Left cardiac atrium (tissue), 4 donors: ENCODE measurements around the gene TANGO2. TPM values are rescaled to one million over a fixed set of nuclear protein-coding genes. Genes with fewer than 3 reads are reported as not detected.
A peak's percentile ranks its signal among the peaks of the same experiment; 100 is the strongest.

Experiments used
- ATAC-seq, 2 donors: fragments of 200-7000 bp; cut with Tn5 transposase; one replicate each; pipeline ENCODE4 v1.9.1; 2020; ENCODE audit warnings: mild to moderate bottlenecking in 2 of 2, moderate library complexity in 2 of 2
- DNase-seq: peaks from one replicate; pipeline ENCODE4 v3.0.0-alpha.2; 2020
- intact Hi-C, 2 donors: fragments of 100-400 bp; cut with DNase I; formaldehyde crosslinking; loops; one replicate each; pipeline versions ENCODE4 v1.14.1 to v1.15.1; 2022 to 2023
- total RNA-seq, 2 donors: library from RNA; stranded (reverse); fragmentation: NEBNext Ultra II Directional; extraction: Animal tissue kit (Norgen Biotek cat#: 25700); gene quantifications; one replicate each; pipeline ENCODE4 v1.2.1, GENCODE V29; 2021
- donor health status: DM: no; HTN: yes; CAD: no.
- donor health status: DM: no; HTN: yes; CAD: no; lungs with severe emphysema.
- donor health status: DM: yes; HTN: yes; CAD: no.
- donor health status: Dilated cardiomyopathy.

The TANGO2 gene
- total RNA-seq, 2 donors from 2014 or later, result 55.0 to 80.0 TPM

GRCh38 chr22:19981171-19981960 is 39.5 kb upstream of the TANGO2 start:
- DNase-seq (no peak), ATAC-seq (no peak)
- intact Hi-C loops, result no loop called here

DNA sequence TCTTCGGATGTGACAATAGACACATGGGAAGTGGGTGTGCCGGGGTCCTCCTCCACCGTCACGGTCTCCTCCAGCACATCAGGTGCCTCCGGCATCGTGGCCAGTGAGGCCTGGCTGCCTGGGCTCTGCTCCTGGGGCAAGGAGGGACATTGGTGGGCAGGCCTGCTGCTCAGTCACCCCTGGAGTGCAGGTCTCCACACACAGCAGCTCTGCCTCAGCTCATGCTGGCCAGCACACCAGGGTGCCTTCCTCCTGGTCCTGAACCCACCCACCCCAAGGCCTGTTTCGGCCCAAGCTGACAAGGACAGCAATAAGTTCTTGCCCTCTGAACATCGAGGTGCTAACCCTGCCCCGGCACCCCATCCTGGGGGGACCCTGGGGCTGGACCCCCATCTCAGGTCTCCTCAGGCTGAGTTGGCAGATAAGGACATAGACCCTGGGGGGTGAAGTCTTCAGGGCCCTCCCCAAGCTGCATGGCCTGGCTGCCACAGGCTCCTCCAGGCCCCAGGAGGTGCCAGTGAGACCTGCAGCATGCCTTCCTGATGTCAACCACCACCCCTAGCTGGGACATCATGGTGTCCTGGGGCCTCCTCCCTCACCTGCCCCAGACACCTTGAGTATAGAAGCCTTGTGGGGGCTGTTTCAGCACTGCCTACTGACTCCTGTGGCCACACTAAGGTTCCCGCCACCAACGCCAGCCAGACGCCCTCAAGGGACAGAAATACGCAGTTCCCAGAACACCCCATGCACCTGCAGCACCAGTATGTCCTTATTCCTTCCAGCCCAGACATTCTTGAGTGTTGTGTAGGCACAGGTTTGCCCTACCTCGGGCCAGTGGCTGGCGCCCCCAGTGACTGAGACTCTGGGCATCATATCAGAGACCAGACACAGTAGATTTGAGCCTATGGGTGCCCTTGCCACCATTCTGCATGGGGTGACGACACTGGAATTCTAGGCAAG is 38.7 kb upstream of the TANGO2 start:
- no peak for ATAC-seq
- DNase-seq, result no peak
- intact Hi-C loops, result no loop called here

DNA sequence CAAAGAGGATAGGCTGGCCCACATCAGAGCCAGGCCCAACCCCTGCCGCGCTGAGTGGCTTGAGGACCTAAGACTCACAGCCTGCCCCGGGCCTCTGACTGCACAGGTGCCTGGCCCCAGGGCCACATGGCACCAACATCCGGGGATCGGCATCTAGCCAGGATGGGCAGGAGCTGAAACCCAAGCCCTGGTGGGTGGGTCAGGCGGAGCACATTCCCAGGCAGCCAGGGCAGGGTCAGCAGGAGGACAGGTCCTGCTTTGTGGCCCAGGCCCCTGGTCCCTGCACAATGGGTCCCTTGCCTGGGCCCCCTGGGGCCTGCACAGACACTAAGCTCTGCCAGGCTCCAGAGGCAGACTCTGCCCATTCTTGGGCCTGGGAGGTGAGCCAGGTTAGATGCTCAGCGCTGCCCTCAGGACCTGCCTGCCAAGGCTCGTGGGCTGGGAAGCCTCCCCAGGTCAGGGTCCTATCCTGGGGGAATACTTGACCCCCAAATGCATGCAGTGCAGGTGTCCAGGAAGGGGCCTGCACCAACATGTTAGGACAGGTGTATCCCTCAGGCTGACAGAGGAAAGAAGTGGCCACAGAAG is 37.8 kb upstream of the TANGO2 start:
- ATAC-seq (no peak), DNase-seq (no peak)
- intact Hi-C loops, result no loop called here

GRCh38 chr22:19983741-19984140 is 37.2 kb upstream of the TANGO2 start:
- intact Hi-C loops, result no loop called here
- ATAC-seq (peak in 1 of 2 donors; percentile 18), DNase-seq (no peak)

DNA sequence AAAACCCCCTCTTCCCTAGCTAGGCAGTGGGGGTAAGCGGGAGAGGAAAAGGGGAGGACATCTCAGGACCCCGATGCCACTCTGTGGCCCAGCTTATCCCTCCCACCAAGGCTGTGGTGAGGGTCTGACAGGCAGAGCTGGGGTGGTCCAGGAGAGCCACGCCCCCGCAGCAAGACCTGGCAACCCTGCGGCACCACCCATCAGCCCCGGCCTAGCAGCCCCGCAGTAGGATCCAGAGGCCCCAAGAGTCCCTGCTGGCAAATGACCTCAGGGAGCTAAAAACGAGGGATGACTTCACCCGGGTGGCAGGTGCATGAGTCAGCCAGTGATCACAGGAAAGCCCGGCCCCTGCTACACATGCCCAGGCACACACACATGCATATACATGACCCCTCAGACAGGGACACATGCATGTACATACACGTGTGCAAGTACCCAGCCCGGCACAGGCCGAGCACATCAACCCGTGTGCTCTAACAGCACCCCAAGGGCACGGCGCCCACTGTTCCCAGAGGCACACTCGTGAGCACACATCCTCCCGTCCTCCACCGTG is 36.6 kb upstream of the TANGO2 start:
- peak; percentile 53 for DNase-seq
- intact Hi-C loops, result no loop called here
- ATAC-seq, result peak; percentile 25 to 58

- DNase-seq (no peak), ATAC-seq (no peak)
- intact Hi-C loops, result no loop called here
Measured at GRCh38 chr22:19984851-19985811, 35.8 kb upstream of the TANGO2 start.

GRCh38 chr22:19986011-19986409 is 34.9 kb upstream of the TANGO2 start:
- DNase-seq (no peak), ATAC-seq (no peak)
- intact Hi-C loops, result no loop called here

DNA sequence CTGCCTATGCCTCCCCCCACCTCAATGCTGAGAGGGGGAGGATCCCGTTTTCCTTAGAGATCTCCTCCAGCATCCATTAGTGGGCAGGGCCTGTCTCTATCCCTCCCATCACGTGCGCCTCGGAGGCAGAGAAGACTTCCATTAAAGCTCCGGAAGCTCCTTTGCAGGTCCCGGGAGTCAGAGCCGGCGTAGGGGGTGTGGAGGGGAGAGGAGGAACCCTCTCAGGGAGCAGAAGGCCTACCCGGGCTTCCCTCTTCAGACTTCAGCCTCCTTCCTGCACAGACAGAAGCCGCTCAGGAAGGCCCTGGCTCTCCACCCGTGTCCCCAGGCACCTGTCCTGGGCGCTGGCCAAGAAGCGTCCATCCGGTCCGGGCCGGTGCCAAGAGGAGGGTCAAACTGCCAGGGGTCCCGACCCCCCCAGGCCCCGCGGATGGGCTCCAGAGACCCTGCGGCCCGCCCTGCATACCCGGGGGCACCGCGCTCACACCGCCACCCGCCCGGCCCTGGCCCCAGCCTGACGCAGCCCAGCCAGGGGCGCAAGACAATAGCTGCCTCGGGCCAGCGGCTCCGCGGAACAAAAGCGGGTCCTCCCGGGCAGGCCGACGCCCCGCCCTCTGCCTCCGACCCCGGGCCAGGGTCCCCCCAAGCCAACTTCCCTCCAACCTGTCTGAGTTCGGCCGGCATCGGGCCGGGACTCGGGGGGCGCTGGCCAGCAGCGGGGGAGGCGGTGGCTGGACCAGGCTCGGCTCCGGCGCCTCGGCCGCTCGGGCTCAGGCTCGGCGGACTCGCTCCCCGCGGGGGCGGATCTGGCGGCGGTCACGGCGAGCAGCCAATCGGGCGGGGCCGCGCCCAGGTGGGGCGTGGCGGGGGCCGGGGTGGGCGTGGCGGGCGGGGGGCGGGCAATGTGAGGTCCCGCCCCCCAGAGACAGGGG is 34.2 kb upstream of the TANGO2 start:
- DNase-seq, result peak; percentile 85
- ATAC-seq, result peak; percentile 90
- intact Hi-C loops, result no loop called here

- DNase-seq (no peak), ATAC-seq (no peak)
- intact Hi-C loops, result no loop called here
Measured at GRCh38 chr22:19987394-19988306, 33.3 kb upstream of the TANGO2 start.

- ATAC-seq (no peak), DNase-seq (no peak)
- intact Hi-C loops, result no loop called here
Measured at GRCh38 chr22:19988331-19988808, 32.5 kb upstream of the TANGO2 start.

DNA sequence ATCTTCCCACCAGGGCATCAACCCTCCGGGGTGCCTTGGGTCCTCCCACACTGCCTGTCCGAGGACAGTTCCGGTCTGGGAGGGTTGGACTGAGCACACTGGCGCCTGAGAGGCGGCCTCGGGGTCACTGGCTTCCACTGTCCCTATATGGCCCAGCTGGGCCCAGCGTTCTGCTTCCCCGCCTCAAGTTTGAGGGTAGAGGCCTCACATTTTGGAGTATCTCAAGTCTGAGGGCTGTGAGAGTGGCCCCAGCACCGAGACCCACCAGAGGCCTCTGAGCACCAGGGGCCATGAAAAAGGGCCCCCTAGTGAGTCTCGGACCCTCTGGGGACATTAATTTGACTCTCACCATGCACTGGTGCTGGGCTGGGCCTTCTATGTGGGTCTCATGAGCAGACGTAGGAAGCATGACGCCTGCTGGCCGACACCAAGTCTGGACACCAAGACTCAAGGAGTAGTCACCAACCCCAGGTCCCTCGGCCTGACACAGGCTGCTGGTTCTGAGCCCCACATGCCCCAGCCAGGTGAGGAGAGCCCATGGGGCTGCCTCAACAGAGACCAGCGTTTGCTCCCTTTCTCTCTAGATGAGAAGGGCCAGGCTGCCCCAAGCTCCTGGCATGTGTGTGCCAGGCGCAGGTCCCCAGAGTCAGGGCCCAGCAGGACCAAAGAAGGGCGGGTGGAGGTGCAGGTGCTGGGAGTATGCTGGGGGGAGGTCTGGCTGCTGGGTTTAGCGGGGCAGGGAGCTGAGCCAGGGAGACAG is 31.8 kb upstream of the TANGO2 start:
- DNase-seq (no peak), ATAC-seq (peak in 1 of 2 donors; percentile 6)
- intact Hi-C loops, result no loop called here

GRCh38 chr22:19989725-19990067 is 31.2 kb upstream of the TANGO2 start:
- intact Hi-C loops, result no loop called here
- ATAC-seq (no peak), DNase-seq (no peak)

DNA sequence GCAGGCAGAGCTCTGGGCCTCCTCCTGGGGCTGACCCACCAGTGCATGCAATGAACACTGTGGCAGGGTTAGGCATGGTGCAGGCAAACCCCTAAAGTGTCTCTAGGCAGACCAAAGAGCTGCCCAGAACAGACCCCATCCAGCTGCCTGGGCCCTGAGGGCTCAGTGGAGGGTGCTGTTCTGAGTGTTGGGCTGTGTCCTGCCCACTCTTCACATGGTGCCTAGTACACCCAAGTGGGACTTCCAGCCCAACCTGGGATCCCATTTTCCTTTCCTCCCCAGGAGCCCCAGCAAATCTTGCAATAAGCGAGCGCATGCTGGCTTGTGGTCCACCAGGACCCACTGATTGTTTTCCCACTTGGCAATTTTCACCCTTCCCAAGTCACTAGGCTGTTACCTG is 30.7 kb upstream of the TANGO2 start:
- ATAC-seq (no peak), DNase-seq (no peak)
- intact Hi-C loops, result no loop called here

- ATAC-seq (no peak), DNase-seq (no peak)
- intact Hi-C loops, result no loop called here
Measured at GRCh38 chr22:19990609-19991394, 30.1 kb upstream of the TANGO2 start.

DNA sequence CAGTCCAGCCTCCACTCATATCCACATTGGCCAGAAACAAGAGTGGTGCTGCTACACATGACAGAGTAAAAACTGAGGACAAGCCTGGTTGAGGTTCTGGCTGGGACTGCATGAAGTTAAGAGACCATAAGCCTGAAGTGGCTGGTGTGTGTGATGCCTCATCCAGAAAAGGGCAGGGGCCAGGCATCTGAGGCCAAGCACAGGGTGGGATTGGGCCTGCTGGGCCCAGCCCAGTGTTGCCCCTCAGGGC is 29.6 kb upstream of the TANGO2 start:
- intact Hi-C loops, result no loop called here
- ATAC-seq (no peak), DNase-seq (no peak)
